ENCODE data around the gene MYO3B. TPM values are rescaled to one million over a fixed set of nuclear protein-coding genes. Genes with fewer than 3 reads are reported as not detected.

MYO3B gene
- total and polyA plus RNA-seq, 8 donors: 0.38 to 1.3 (median 0.52) TPM

DNA sequence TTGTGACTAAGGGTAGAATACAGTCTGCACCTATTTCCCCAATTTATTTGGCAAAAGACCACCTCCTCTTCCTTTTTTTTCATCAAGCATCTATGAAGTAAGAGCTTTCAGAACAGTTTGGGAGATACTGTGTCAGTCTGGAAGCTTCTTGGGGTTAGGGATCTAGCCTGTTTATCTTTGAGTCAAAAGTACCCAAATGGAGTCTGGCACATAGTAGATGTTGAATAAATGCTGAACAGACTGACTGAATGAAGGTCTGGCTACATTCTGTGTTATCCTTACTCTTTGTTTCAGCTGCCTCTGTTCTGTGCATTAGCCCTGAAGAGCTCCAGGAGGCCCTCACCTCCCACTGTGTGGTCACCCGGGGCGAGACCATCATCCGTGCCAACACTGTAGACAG, 223.2 kb downstream of the MYO3B start:
- H3K27me3 ChIP-seq: no peaks in the 10 kb centered on the region
- 95% methylated on average over 3 of the region's 3 CpGs for WGBS, 2 donors
- TF ChIP-seq, protein P1, sequence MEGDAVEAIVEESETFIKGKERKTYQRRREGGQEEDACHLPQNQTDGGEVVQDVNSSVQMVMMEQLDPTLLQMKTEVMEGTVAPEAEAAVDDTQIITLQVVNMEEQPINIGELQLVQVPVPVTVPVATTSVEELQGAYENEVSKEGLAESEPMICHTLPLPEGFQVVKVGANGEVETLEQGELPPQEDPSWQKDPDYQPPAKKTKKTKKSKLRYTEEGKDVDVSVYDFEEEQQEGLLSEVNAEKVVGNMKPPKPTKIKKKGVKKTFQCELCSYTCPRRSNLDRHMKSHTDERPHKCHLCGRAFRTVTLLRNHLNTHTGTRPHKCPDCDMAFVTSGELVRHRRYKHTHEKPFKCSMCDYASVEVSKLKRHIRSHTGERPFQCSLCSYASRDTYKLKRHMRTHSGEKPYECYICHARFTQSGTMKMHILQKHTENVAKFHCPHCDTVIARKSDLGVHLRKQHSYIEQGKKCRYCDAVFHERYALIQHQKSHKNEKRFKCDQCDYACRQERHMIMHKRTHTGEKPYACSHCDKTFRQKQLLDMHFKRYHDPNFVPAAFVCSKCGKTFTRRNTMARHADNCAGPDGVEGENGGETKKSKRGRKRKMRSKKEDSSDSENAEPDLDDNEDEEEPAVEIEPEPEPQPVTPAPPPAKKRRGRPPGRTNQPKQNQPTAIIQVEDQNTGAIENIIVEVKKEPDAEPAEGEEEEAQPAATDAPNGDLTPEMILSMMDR (IDR thresholded peaks at IDR 0.05): no peak
- ATAC-seq (no peak), DNase-seq (no peak), FAIRE-seq (no peak)
- H3K27ac ChIP-seq: no peak overlapping the region
- no peaks in the 10 kb centered on the region for H3K36me3 ChIP-seq
- no peak overlapping the region for H3K4me3 ChIP-seq
- H3K4me1 ChIP-seq: no peaks in the 10 kb centered on the region
- intact Hi-C loops (cut with DNase I): loop anchor here in 1 of 3 donors (10.0 kb wide), 1 partner anchor 414 kb away; the partner anchor contains the start of gene GAD1
- no peaks in the 10 kb centered on the region for H3K9me3 ChIP-seq

DNA sequence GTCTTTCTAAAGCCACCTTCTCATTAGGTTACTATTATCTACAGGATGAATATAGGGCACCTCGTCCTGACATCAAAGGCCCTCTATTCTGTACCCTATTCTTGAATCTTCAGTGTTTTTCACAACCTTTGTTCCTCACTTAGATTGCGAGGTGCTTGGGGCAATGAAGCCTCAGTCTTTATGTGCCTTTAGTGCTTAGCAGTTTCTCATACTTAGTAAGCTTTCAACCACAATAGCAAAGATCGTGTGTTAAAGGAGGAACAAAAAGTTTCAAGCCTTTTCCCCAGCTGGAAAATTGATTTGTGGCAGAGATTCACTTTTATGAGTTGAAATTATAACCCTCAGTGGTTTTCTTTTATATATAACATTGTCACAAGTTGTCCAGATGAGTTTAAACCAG, 226.9 kb downstream of the MYO3B start:
- TF ChIP-seq, protein P1 (IDR thresholded peaks at IDR 0.05): no peak
- Histone ChIP-seq H3K27me3 (peaks cover 0 to 6% (median 0%) of the 10 kb centered on the region in 4 donors), H3K27ac (no peak overlapping the region), H3K9me3 (no peaks in the 10 kb centered on the region), H3K36me3 (no peaks in the 10 kb centered on the region), H3K4me3 (no peak overlapping the region), H3K4me1 (no peaks in the 10 kb centered on the region)
- FAIRE-seq (no peak), ATAC-seq (no peak), DNase-seq (no peak)
- intact Hi-C loops (cut with DNase I): loop anchor here in 2 of 3 donors (5.0 to 10.0 kb wide), 2 partner anchors 410 to 412 kb away; partner anchors contain the start of gene GAD1 (in 2 of the 2)
- WGBS, 2 donors: 70 to 81% methylated on average over 3 of the region's 3 CpGs

DNA sequence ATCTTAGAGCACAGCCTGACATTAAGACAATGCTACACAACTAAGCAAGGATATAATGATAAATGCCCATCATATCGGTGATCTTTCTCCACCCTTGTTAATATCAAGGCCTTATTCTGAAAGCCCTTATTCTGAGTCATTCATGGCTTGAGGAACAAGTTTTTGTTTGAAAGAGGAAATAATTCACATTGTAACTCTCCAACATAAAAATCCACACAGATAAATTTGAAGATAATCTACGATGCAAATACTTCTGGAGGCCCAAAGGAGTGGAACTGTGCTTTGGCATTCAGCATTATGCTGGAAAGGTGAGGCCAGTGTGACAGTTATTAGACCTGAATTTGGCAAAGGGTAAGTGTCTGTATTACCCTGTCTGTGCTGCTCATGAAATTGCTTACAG, 227.4 kb downstream of the MYO3B start:
- intact Hi-C loops (cut with DNase I): loop anchor here in 2 of 3 donors (5.0 to 10.0 kb wide), 2 partner anchors 409 to 412 kb away; partner anchors contain the start of gene GAD1 (in 2 of the 2)

GRCh38 chr2:170408461-170409163, 230.7 kb downstream of the MYO3B start:
- Histone ChIP-seq H3K4me1 (no peaks in the 10 kb centered on the region), H3K27ac (no peak overlapping the region), H3K36me3 (no peaks in the 10 kb centered on the region), H3K9me3 (no peaks in the 10 kb centered on the region), H3K27me3 (peaks cover 0 to 6% (median 0%) of the 10 kb centered on the region in 4 donors), H3K4me3 (no peak overlapping the region)
- FAIRE-seq: no peak
- intact Hi-C loops (cut with DNase I): loop anchor here in 2 of 3 donors (5.0 to 10.0 kb wide), 2 partner anchors 406 to 409 kb away; partner anchors contain the start of gene GAD1 (in 2 of the 2)
- TF ChIP-seq, protein P1 (IDR thresholded peaks at IDR 0.05): no peak
- no peak for DNase-seq
- peak in 3 of 4 donors; percentile 17 to 38 (median 23) for ATAC-seq
- WGBS, 2 donors: 41% methylated on average over 6 of the region's 6 CpGs

More for the DNA sequence above, 227.4 kb downstream of the MYO3B start:
- 66 to 73% methylated on average over 2 of the region's 2 CpGs for WGBS, 2 donors
- Histone ChIP-seq H3K36me3 (no peaks in the 10 kb centered on the region), H3K27ac (no peak overlapping the region), H3K9me3 (no peaks in the 10 kb centered on the region), H3K4me3 (no peak overlapping the region), H3K4me1 (no peaks in the 10 kb centered on the region), H3K27me3 (peaks cover 0 to 6% (median 0%) of the 10 kb centered on the region in 4 donors)
- DNase-seq (no peak), ATAC-seq (no peak), FAIRE-seq (no peak)
- TF ChIP-seq, protein P1 (IDR thresholded peaks at IDR 0.05): no peak

DNA sequence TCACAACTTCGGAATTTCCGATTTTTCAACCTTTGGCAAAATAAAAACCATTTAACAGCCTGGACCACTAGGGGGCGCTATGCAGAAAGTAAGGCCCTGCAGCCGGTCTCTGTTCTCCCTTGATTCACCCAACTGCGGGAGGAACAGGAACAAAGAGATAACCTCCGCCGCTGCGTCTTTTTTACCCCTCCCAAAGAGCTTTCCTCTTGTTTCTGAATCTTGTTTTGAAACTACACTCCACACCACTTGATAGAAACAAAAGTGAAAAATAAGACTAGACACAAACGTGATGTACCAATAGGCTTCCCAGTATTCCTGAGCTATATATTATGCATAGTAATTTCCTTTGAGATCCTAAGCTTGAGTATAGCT, 231.2 kb downstream of the MYO3B start:
- 5 to 6% methylated on average over 9 of the region's 9 CpGs for WGBS, 2 donors
- peak in 5 of 6 donors; percentile 33 to 79 (median 67) for DNase-seq
- ATAC-seq: peak; percentile 64 to 91 (median 84)
- peaks cover 0 to 6% (median 0%) of the 10 kb centered on the region in 4 donors for H3K27me3 ChIP-seq
- no peak overlapping the region for H3K27ac ChIP-seq
- H3K9me3 ChIP-seq: no peaks in the 10 kb centered on the region
- intact Hi-C loops (cut with DNase I): loop anchor here in 2 of 3 donors (5.0 to 10.0 kb wide), 2 partner anchors 406 to 408 kb away; partner anchors contain the start of gene GAD1 (in 2 of the 2)
- no peaks in the 10 kb centered on the region for H3K4me1 ChIP-seq
- H3K4me3 ChIP-seq: no peak overlapping the region
- H3K36me3 ChIP-seq: no peaks in the 10 kb centered on the region
- FAIRE-seq: peak; percentile 32
- TF ChIP-seq, protein P1 (IDR thresholded peaks at IDR 0.05): peak; percentile 79 to 93 (median 92)

Measured in pancreas (tissue), 10 donors.